ENCODE results near the gene ROCK2.

The ROCK2 gene

DNA sequence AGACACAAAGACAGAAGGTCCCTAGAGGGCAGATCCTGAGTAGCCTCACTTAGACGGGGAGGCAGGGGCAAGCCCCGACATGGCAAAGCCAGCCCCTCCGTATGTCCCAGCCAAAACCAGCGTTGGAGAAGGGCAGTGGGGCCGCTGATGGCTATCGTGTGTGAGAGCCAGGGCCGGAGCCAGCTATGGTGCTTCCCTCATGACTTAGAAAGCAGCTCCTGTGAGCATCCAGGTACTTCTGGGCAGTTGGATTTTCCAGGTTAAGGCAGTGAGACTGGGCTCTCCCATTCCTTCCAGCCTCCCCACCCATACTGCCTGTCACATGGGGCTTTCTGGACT, 31.2 kb upstream of the ROCK2 start:
- Histone ChIP-seq H3K4me1 (ENCODE audit: insufficient read depth, low read length) (peaks cover 11% of the 10 kb centered on the region; the same call in 1 of the 2 replicates), H3K9ac (ENCODE audit: low read depth, low read length) (no peak overlapping the region), H3K9me3 (ENCODE audit: control insufficient read depth, insufficient read depth, low read length) (no peaks in the 10 kb centered on the region), H3K36me3 (ENCODE audit: insufficient read depth, low read length) (no peaks in the 10 kb centered on the region)

DNA sequence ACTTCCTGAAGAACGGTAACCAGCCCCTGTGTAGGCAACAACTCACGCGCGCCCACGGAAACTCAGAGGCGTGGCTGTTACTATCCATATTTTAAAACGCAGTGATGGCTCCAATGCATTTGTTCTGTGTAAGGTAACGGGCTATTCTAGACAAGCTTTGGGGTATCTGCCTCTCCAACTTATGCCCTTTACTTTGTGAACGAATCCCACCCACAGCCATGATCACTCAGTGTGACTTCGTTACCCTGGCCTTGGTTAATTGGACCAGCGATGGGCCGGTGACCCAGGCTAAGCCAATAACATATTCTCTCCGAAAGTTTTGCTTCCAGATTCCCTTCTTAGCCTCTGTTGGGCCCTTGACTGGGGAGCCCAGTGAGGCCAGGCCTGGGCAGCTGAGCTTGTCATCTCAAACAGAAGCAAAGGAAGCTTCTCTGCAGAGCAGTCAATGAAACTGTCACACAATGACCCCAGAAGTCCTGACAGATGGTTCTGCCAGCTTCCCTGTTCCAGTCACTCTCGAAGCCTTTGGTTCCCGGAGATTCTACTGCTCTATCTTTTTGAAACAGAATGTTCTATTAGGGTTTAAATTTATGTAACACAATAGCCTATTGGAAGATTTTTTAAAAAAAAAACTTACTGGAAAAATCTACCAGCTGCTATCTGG, 30.7 kb upstream of the ROCK2 start:
- H3K36me3 ChIP-seq (ENCODE audit: insufficient read depth, low read length) = no peaks in the 10 kb centered on the region
- peaks cover 11% of the 10 kb centered on the region; the same call in 1 of the 2 replicates for H3K4me1 ChIP-seq (ENCODE audit: insufficient read depth, low read length)
- H3K9ac ChIP-seq (ENCODE audit: low read depth, low read length) = no peak overlapping the region
- no peaks in the 10 kb centered on the region for H3K9me3 ChIP-seq (ENCODE audit: control insufficient read depth, insufficient read depth, low read length)

DNA sequence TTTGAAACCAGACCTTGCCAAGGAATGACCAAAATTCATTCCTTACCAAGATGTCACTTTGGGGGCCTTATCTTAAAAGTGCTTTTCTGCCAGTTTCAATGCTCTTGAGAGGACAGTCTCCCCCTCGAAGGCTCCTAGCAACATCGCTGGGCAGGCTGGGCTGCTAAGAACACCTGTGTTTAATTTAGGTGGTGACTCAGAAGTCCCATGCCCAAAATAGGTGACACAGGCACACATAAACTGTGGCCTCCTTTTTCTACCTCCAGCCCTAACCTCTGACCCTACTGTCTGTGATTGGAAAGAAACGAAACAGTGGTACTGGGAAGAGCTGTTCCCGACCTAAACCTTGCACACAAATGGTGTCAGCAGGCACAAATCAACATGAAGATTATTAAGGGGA, 28.7 kb upstream of the ROCK2 start:
- Histone ChIP-seq H3K9ac (ENCODE audit: low read depth, low read length) (no peak overlapping the region), H3K4me1 (ENCODE audit: insufficient read depth, low read length) (peaks cover 5% of the 10 kb centered on the region; the same call in 1 of the 2 replicates), H3K36me3 (ENCODE audit: insufficient read depth, low read length) (no peaks in the 10 kb centered on the region), H3K9me3 (ENCODE audit: control insufficient read depth, insufficient read depth, low read length) (no peaks in the 10 kb centered on the region)

DNA sequence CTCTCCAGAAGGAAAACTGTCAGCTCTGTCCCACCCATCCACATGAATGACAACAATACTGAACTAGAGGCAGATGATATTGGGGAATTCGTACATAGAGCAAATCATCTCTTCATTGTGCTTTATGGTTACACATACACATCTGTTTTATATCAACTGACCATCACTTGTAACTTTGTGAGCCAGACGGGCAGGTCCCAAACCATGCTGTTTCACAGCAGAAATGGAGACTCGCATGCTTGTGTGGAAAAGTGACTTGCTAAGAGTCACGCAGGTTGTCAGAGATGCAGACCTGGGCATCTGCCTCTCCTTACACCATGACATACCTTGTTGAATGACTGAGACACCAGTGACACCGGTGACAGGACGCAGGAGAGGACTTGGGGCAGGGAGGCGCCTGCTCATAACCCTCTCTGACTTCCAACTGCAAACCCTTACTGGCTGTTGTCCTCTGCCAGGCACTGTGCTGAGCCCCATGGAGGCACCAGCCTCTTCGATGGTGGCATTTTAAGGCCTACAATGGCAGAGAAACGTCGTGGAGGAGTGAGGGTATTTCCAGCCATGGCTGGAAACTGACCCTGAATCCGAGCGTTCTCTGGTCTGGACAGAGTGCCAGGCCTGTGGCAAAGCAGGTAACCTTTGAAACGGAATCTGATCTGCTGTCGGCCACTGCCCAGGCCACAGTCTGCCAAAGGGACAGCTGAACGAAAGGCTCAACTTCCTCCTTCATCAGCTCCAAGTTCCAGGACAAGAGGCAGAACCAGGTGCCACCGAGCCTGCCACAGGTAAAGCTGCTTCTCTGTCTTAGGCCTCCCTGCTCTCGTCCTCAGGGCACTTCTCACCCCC, 26.9 kb upstream of the ROCK2 start:
- Histone ChIP-seq H3K9ac (ENCODE audit: low read depth, low read length) (no peak overlapping the region), H3K4me1 (ENCODE audit: insufficient read depth, low read length) (peaks cover 5% of the 10 kb centered on the region; the same call in 1 of the 2 replicates), H3K9me3 (ENCODE audit: control insufficient read depth, insufficient read depth, low read length) (no peaks in the 10 kb centered on the region), H3K36me3 (ENCODE audit: insufficient read depth, low read length) (no peaks in the 10 kb centered on the region)

DNA sequence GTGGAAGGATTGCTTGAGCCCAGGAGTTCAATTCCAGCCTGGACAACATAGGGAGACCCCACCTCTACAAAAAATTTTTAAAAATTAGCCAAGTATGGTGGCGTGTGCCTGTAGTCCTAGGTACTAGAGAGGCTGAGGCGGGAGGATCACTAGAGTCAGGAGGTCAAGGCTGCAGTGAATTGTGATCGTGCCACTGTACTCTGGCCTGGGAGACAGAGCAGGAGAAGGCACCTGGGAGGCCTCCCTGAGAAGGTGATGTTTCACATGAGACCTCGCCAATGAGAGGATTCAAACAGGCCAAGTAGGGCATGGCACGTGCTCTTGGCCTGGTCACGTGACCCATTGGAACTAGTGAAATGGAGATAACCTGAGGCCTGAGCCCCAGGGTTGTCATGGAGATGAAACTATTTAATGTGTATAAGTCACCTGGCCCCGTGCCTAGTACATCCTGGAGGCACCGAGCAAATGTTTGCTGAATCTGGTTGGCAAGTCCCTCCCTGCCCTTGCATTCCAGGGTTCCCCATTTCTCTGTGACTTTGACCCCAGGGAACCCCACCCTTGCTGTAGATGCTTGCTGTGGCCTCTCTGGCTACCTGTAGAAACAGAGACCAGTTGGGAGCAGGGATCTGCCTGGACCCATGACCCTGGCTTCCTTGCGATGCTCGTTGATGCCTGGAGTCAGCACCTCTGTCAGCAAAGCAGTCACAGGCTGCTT, 26.1 kb upstream of the ROCK2 start:
- no peak overlapping the region for H3K9ac ChIP-seq (ENCODE audit: low read depth, low read length)
- H3K4me1 ChIP-seq (ENCODE audit: insufficient read depth, low read length) = peaks cover 5% of the 10 kb centered on the region; the same call in 1 of the 2 replicates

DNA sequence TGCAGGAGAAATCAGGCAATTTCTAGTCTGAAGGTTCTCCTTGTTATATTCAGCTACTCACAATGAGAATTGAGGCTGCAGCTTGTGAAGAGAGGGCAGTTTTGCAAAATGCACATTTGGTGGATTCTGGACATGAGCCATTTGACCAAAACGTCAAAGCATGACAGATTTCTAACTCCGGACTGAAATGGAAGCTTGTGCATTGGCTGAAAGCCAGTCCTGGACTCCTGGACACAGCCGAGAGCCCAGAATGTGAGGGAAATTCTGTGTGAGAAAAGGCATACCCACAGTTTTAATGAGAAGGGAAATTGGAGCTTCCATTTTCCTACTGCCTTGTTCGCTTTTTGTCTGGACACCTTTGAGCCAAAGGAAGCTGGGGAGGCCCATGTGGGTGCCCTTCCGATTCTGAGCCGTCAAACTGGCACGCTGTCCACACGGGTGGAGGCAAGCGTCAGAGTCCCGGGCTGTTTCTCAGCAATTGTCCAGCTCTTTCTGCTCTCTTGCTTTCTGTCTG, 23.7 kb upstream of the ROCK2 start:
- Histone ChIP-seq H3K9ac (ENCODE audit: low read depth, low read length) (no peak overlapping the region), H3K36me3 (ENCODE audit: insufficient read depth, low read length) (no peaks in the 10 kb centered on the region), H3K4me1 (ENCODE audit: insufficient read depth, low read length) (no peaks in the 10 kb centered on the region), H3K9me3 (ENCODE audit: control insufficient read depth, insufficient read depth, low read length) (no peaks in the 10 kb centered on the region)

More for the DNA sequence above, 26.1 kb upstream of the ROCK2 start:
- H3K9me3 ChIP-seq (ENCODE audit: control insufficient read depth, insufficient read depth, low read length) = no peaks in the 10 kb centered on the region
- no peaks in the 10 kb centered on the region for H3K36me3 ChIP-seq (ENCODE audit: insufficient read depth, low read length)

DNA sequence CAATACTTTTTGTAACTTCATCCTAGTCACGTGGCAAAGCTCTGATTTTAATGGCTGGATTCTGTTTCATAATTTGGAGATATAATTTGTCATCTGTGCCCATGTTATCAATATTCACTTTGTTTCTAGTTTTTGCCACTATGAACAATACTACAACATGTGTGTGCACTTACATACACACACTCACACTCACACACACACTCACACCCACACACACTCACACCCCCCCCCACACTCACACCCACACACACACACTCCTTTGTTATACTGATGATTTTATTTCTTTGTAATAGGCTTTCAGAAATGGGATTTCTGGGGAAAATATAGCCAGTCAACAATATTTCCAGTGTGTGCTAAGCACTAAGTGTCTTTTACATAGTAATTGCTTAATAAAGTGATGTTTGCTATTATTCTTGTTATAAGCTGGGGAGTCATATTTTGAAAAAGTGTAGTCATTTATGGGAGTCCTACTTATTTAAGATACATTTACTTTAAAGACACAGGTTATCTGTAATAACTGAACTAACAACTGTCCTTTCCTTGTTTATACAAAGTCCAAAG, 22.8 kb upstream of the ROCK2 start:
- no peaks in the 10 kb centered on the region for H3K9me3 ChIP-seq (ENCODE audit: control insufficient read depth, insufficient read depth, low read length)
- no peak overlapping the region for H3K9ac ChIP-seq (ENCODE audit: low read depth, low read length)
- H3K4me1 ChIP-seq (ENCODE audit: insufficient read depth, low read length) = no peaks in the 10 kb centered on the region
- no peaks in the 10 kb centered on the region for H3K36me3 ChIP-seq (ENCODE audit: insufficient read depth, low read length)

DNA sequence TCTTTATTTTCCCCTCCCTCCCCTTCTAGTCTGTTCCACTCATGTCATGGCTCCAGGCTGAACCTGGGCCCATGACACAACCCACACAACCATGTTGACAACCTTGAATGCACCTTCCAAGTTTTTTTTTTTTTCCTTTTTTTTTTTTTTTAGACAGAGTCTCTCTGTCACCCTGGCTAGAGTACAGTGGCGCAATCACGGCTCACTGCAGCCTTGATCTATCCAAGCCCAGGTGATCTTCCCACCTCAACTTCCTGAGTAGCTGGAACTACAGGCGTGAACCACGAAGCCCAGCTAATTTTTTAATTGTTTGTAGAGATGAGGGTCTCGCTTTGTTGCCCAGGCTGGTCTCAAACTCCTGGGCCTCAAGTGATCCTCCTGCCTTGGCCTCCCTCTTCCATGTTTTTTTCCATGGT, 21.9 kb upstream of the ROCK2 start:
- Histone ChIP-seq H3K4me1 (ENCODE audit: insufficient read depth, low read length) (no peaks in the 10 kb centered on the region), H3K36me3 (ENCODE audit: insufficient read depth, low read length) (no peaks in the 10 kb centered on the region), H3K9me3 (ENCODE audit: control insufficient read depth, insufficient read depth, low read length) (no peaks in the 10 kb centered on the region), H3K9ac (ENCODE audit: low read depth, low read length) (no peak overlapping the region)

DNA sequence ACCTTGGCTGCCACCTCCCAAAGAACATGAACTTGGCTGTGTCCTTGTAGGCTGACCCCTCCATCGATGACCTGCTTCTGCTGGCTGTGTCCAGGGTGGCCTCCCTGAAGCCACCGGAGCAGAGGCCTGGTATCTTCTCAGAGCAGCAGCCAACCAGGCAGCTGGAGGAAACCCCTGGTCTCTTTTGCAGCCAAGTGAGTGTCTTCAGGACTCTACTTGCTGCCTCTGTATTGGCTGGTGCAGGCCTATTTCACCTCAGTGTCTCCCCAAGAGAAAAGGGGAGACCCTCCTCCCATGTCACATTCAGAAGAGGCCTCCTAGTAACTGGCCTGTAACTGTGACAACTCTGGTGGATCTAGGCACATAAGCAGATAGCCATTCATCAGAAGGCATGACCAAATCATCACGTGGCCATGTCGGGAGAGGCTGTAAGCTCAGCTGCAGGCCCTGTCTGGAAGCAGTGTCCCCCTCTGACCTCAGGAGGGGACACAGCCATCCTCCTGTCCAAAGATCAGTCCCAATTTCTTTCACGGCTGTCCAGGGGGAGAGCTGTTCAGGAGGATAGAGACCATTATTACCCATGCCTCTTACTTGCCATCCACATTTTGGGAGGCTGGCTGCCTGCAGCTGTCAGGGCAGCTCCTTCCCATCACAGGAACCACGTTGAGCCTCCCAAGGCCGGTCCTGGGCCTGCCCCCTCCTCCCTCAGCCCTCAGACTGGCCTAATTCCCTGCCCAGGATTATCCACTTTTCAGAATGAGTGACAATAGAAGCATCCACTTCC, 20.9 kb upstream of the ROCK2 start:
- no peak overlapping the region for H3K9ac ChIP-seq (ENCODE audit: low read depth, low read length)

DNA sequence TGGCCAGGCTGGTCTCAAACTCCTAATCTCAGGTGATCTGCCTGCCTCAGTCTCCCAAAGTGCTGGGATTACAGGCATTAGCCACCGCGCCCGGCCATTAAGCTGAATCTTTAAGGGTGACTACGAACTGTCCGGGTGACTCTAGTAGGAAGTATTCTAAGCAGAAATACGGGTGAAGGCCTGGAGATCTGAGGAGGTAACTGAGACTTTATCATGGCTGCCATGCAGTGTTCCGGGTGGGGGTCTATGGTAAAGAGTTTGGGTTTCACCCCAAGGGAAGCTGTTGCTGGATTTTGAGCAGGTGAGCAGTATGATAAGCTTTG, 20.1 kb upstream of the ROCK2 start:
- Histone ChIP-seq H3K36me3 (ENCODE audit: insufficient read depth, low read length) (no peaks in the 10 kb centered on the region), H3K4me1 (ENCODE audit: insufficient read depth, low read length) (no peaks in the 10 kb centered on the region), H3K9ac (ENCODE audit: low read depth, low read length) (no peak overlapping the region), H3K9me3 (ENCODE audit: control insufficient read depth, insufficient read depth, low read length) (no peaks in the 10 kb centered on the region)

More for the DNA sequence above, 20.9 kb upstream of the ROCK2 start:
- Histone ChIP-seq H3K36me3 (ENCODE audit: insufficient read depth, low read length) (no peaks in the 10 kb centered on the region), H3K4me1 (ENCODE audit: insufficient read depth, low read length) (no peaks in the 10 kb centered on the region), H3K9me3 (ENCODE audit: control insufficient read depth, insufficient read depth, low read length) (no peaks in the 10 kb centered on the region)

DNA sequence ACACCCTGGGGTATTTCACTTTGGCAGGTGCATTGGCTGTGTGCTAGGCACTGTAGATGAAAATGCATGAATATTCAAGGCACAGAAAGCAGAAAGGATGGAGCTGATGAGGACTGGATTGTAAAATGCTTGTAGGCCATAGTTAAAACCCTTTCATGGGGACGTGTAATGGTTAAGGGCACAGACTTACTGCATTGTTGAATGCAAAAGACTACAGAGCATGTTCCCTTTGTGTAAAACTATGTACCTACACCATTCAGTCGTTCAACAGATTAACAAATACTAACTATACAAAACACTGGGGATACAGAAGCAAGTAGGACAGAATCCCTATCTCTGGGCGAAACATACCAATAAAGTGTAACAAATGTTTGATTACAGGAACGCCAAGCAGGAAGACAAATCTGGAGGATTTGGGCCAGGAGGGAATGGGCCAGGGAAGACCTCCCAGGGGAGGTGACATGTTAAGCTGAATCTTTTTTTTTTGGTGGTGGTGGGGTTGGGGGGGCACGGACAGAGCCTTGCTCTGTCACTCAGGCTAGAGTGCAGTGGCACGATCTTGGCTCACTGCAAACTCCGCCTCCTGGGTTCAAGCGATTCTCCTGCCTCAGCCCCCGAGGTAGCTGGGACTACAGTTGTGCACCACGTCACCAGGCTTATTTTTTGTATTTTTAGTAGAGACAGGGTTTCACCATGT, 19.6 kb upstream of the ROCK2 start:
- Histone ChIP-seq H3K36me3 (ENCODE audit: insufficient read depth, low read length) (no peaks in the 10 kb centered on the region), H3K9ac (ENCODE audit: low read depth, low read length) (no peak overlapping the region), H3K4me1 (ENCODE audit: insufficient read depth, low read length) (no peaks in the 10 kb centered on the region), H3K9me3 (ENCODE audit: control insufficient read depth, insufficient read depth, low read length) (no peaks in the 10 kb centered on the region)

DNA sequence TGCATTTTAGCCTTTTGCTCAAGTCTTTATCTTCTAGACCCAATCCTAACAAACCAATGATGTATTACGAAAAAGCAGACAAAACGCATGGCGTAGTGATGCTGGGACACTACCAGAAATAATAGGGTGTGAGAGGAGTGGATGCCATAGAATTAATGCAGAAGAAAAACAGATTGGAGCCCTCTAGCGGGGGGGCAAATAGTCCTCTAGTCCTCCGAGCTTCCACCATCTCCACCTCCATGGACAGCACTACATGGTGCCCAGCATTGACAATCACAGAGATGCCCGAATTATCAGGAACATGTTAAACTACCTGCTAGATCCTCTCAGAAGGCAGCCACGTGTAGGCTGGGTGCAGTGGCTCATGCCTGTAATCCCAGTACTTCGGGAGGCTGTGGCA, 15.4 kb upstream of the ROCK2 start:
- H3K9me3 ChIP-seq (ENCODE audit: control insufficient read depth, insufficient read depth, low read length) = no peaks in the 10 kb centered on the region
- no peaks in the 10 kb centered on the region for H3K4me1 ChIP-seq (ENCODE audit: insufficient read depth, low read length)
- H3K9ac ChIP-seq (ENCODE audit: low read depth, low read length) = no peak overlapping the region
- H3K36me3 ChIP-seq (ENCODE audit: insufficient read depth, low read length) = no peaks in the 10 kb centered on the region

DNA sequence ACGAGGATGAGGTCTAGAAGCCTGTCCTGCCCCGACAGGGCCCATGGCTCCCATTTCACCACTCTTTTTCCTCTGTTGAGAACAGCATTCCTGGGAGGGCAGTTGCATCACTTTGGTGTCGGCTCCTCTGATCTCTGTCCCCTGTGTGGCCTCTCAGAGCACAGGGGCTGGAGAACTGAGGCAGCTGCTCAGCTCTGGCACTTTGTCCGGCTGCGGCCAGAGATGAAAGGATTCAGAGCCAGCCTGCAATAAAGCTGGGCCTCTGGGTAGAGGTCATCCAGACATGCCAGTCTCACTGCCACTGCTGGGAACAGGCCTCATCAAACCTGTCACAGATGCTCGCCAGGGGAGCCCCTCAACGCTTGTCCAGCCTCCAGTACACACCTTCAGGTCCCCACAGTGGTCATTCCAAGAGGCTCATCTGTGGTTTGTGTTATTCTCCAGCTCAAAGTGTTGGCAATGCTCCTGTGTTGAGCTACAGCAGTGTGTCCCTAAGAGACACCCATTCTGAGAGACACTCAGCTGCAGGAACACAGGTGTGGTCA, 13.1 kb upstream of the ROCK2 start:
- Histone ChIP-seq H3K36me3 (ENCODE audit: insufficient read depth, low read length) (no peaks in the 10 kb centered on the region), H3K4me1 (ENCODE audit: insufficient read depth, low read length) (no peaks in the 10 kb centered on the region), H3K9ac (ENCODE audit: low read depth, low read length) (no peak overlapping the region), H3K9me3 (ENCODE audit: control insufficient read depth, insufficient read depth, low read length) (no peaks in the 10 kb centered on the region)

Data from ES-I3 (cell line).